ENCODE data around the gene CDK4.

CDK4 gene

DNA sequence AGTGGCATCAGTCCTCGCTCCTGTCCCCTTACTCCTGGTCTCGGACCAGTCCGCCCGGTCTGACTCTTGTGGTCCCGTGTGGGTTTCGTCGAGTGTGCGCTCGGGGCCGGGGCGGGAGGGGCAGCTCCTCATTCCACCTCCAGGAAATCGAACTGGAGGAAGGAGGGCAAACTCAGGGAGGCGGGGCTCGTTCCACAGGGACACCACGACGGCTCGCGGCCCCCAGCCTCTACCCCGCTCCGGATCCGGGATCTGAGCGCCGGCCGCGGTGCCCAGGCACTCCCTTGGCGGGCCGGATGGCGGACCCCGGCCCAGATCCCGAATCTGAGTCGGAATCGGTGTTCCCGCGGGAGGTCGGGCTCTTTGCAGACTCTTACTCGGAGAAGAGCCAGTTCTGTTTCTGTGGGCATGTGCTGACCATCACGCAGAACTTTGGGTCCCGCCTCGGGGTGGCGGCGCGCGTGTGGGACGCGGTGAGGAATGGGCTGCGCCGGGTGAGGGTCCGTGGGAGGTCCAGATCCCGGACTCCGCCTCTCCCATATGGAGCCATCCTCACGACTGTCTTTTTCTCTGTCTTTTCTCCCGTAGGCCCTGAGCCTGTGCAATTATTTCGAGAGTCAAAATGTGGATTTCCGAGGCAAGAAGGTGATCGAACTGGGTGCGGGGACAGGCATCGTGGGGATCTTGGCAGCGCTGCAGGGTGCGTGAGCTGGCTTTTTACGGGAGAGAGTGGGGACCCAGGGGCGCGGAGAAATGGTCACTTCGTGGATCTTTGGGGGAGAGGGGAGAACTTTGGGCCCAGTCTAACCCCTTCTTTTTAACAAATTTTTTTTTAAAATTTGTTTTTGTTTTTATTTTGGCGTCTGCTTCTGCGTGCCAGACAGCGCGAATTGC lies 20.6 kb upstream of the CDK4 start, which contains the start of gene EEF1AKMT3:
EEF1AKMT3 (plus strand) TSS at position 186 of the 894 bp plus-strand sequence; CDS start at position 297, 111 bp downstream.
- no peak for DNase-seq (ENCODE audit: low read depth in 2 of 2, low spot score in 1 of 2)

DNA sequence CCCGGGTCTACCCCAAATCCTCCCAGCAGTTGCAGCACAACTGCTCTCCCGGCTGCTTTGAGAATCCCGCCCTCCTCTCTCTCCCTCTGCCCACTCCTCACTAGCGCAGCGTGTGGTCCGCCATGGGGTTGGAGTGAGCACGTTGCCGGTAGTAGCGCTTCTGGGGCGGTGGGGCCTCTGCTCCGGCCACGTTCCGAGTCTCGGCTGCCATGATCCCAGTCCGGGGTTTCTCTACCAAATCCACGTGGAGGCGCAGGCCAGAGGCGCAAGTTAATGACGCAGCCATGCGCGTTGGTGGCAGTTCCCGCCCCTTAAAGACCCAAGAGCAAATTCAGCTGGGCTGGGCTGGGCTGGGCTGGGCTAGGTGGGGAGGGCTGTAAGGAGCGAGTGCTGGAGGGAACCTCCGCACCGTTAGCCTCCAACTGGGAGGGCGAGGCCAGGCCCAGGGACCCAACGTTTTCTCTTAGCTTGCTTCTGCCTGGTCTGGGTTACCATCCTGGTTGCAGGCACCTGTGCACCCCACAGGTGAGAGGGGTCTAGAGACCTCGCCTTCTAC lies 19.8 kb upstream of the CDK4 start, which contains the start of gene METTL1:
METTL1 (minus strand) TSS at position 233 of the 556 bp plus-strand sequence; CDS start at position 211, 22 bp downstream.
- peak; percentile 73 to 77 for DNase-seq (ENCODE audit: low read depth in 2 of 2, low spot score in 1 of 2)

DNA sequence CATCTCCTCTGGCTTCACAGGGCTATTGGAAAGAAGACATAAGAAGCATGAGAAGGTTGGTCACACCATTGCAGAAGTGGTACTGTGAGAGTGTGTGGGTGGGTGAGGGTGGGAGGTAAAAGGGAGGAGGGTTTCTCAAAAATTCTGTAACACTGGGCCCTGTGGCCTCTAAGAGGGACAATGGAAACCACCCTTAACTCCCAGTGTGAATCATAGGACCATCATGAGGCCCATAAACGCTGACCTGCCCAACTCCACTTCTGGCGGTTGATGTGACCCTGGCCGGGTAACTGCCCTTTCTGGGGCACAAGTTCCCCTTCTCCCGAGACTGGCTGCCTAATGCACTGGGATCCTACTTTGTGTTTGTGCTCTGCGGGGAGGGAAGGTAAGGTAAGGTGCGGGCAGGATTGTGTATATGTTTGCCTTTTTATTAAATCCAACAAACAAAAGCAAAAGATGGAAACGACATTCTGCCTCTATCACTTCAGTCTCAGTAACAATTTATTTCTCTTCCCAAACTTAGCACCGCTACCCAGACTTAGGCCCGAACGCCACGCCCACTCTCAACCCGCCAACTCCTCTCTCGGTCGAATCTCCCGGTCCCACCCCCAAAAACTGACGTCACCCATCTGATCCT lies 19.2 kb upstream of the CDK4 start:
- DNase-seq (ENCODE audit: low read depth in 2 of 2, low spot score in 1 of 2) = peak in 1 of 2 donors; percentile 62

DNA sequence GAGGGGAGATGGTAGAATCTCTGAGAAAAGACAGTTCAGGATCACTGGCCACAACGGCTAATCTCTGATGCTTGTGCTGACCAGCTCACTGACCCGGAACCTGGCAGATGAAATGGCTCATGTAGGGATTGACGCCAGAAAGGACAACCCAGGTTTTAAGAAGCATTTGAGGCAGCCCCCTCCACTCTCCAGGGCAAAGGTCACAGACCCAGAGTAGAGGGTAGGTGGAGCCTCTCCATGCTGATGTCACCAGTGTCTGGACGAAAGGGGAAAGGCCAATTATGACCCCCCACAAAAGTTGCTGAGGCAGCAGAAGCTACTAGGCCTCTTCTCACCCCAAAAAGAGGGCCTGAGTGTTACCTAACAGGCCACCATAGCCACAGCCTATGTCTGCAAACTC lies 18.6 kb upstream of the CDK4 start:
- no peak for DNase-seq (ENCODE audit: low read depth in 2 of 2, low spot score in 1 of 2)

DNA sequence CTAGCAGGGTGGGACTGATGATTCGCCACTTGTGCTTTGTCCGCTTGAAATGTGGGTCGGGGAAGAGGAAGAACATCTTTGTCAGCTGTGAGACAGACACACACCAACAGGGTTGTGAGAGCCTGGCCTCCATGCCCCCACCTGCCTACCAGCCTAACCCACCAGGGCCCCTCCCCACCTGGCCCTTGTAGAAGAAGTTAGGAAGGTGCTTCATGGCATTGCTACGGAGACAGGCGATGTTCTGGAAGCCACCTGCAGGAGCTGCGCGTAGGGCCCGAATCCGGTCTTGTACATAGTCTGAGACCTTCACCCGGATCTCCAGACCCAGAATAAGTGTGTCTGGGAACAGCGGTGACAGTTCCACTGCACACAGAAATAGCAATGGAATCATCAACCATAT lies 17.5 kb upstream of the CDK4 start:
- no peak for DNase-seq (ENCODE audit: low read depth in 2 of 2, low spot score in 1 of 2)

DNA sequence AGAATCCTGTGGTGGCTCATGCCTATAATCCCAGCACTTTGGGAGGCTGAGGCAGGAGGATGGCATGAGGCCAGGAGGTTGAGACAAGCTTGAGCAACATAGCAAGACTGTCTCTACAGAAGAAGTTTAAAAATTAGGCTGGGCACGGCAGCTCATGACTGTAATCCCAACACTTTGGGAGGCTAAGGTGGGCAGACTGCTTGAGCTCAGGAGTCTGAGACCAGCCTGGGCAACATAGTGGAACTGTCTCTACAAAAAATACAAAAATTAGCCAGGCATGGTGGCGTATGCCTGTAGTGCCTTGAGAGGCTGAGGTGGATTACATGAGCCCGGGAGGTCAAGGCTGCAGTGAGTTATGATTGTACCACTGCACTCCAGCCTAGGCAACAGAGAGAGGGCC lies 15.8 kb upstream of the CDK4 start:
- DNase-seq (ENCODE audit: low read depth in 2 of 2, low spot score in 1 of 2) = no peak

DNA sequence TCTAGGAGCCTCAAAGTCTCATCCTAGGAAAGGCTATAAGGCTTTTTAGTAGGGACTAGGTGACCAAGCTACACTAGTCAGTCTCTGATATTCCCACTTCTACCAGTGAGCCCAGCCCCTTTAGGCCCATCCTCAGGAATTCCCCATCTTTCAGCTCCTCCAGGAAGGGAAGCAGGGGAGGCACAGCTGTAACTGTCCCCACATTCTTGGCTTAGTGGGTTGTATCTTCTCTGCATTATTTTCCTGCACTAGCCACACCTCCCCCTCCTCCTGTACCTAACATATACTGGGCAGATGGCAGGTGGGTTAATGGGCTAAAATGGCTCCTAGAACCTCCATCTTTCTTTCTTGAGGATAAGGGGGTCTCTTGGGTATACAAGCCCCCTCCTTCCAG lies 15.2 kb upstream of the CDK4 start:
- DNase-seq (ENCODE audit: low read depth in 2 of 2, low spot score in 1 of 2) = no peak

DNA sequence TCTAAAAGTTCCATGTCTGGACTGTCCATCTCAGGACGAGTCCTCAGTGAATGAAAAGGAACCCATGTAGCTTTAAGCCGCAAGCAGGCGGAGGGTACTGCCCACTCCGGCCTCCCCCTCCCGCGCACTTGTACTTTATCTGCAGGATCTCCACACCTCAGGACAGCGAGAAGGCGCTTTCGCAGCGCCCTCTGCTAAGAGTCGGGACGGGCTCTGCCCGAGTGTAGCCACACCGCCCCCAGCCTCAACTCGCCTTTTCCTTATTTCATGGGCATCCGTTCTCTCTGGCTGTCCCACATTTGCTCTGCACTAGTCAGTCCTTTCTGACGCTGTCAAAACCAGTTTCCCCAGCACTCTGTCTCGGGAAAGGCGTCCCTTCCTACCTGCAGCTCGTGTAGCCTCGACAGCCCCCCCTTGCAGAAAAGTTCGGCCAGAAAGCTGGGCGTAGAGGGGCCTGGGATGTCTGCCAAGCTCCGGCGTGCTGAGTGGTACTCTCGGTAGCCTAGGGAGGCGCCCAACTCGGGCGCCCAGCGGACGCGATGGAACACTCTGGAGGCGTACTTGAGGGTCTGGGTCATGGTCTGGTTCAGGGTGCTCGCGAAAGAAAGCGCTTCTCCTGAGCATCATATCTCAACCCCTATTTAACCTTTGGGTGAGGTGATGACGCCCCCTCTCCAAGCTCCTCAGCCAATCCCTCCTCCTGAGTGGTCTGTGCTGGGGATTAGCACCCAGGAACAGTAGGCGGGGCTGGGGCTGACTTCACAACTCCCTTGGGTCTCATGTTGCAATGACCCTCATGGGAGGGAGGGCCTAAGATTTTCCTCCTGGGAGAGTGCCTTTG lies 14.6 kb upstream of the CDK4 start, which contains the start of gene CYP27B1:
CYP27B1 (minus strand) TSS at position 615 of the 841 bp plus-strand sequence; CDS start at position 578, 37 bp downstream.
- DNase-seq (ENCODE audit: low read depth in 2 of 2, low spot score in 1 of 2) = no peak

DNA sequence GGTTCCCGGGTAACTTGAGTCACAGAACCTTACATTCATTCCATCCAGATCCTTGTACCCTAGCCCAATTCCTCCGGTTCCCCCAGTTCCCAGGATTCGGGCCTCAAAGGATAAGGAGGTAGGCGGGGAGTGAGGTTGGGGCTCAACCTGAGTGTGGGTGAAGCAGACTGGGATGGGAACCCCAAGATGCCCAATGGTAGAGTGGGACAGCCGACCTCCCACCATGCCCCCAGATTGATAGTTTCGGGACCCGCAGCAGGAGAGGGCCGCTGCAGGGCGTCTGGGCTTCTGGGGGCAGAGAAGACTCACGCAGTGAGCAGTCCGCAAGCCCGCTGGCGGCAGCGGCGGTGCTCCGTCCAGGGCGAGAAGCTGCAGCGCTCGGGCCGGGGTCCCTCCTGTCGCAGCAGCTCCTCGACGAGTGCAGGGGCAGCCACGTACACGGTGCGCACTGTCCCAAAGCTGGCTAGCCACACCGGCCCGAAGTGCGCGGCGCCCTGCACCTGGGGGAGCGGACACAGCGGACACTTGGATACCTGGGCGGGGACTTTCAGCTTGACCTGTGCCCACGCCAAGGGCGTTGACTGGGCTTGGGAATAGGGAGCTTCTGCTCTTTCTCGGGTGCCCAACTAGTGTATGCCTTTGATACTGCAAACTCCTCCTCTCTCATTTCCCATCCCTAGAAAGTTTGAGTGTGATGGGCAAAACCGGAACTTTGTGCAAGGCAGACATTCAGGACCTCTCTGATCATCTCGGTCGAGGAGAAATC lies 13.8 kb upstream of the CDK4 start:
- DNase-seq (ENCODE audit: low read depth in 2 of 2, low spot score in 1 of 2) = no peak

DNA sequence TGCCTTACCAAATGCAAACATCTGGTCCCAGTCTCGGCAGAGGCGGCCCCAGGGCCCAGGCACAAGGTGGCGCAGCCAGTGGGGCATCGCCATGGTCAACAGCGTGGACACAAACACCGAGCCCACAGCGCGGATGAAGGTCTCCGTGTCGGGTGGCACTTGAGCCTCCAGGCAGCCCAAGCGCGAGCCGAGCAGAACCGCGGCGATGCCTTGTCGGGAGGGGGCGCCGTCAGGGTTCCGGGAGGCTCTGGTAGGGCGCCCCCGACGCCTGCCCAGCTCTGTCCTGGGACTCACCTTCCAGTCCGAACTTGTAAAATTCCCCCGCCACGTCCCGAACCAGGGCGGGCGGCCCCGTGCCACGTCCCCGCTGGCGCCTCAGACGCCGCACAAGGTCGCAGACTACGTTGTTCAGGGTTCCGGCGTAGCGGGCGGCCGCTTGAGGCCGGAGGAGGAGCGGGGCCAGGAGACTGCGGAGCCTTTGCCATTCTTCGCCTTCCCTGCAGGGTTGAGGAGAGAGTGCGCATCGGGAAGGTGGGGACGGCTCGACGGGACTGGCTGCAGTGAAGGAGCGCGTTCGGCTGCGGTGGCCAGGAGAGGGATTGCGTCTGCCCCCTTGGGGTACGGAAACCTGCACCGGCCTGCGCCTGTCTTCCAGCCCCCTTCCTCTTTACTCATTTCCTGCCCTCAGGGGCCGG lies 13.0 kb upstream of the CDK4 start:
- no peak for DNase-seq (ENCODE audit: low read depth in 2 of 2, low spot score in 1 of 2)

DNA sequence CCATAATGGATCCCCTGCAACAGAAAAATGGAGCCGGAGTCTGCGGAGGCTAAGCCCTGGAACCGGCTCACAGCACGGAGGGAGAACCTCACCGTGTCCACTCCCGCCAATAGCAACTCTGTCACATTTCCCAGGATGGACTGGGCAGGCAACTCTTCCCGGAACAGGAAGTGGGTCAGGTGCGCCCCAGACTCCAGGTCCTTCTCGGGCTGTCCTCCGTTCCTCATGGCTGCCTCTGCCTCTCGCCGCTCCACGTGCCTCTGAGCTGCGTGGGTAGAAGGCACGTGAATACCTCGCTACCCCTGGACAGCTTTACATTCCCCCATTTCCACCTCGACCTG lies 12.5 kb upstream of the CDK4 start:
- no peak for DNase-seq (ENCODE audit: low read depth in 2 of 2, low spot score in 1 of 2)

DNA sequence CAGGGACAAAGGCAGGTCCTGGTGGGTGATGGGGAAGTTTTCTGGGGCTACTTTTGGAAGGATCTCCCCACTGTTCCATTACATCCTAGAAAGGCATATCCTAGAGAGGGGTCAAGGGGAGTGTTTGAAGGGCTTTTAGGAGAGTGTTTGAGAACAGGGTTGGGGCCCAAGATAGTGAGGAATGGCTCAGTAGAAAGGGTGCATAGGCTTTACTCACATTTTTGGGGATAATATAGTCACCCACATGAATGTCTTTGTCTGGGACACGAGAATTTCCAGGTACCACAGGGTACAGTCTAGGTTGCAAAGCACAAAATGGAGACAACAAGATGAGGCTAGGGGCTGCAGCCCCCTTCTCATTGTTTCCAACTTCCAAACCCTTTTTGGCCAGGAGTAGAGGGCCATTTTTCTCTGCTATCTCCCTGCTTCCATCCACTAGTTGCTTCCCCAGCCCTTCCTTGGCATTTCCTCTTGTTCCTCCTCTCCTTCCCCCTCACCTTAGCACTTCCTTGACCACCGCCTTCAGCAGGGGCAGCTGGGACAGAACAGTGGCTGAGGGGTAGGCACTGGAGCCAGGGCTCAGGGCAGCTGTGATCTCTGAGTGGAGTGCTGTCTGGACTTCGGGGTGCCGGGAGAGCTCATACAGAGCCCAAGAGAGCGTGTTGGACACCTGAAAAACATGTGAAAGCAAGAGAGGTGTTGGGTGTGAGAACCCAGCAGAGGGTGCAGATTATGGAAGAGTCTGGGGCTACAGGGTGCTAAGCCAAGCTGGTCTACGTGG lies 12.0 kb upstream of the CDK4 start:
- DNase-seq (ENCODE audit: low read depth in 2 of 2, low spot score in 1 of 2) = no peak

DNA sequence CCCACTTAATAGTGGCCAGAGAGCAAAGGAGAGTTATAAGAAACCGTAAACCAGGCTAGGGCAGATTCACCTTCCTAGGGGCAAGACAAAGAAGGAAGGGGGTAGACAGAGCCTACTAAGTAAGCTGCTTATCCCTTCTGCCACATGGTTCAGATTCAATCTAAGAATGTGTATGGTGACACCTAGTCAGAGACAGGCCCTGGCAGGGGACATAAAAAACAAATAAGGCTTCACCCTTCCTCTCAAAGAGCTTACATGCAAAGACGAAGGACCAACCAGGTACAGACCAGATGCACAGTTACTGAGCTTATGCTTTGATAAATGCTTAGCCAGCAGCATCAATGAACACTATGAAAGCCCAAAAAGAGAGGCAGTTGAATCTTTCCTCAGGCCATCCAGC lies 10.4 kb upstream of the CDK4 start:
- DNase-seq (ENCODE audit: low read depth in 2 of 2, low spot score in 1 of 2) = no peak

DNA sequence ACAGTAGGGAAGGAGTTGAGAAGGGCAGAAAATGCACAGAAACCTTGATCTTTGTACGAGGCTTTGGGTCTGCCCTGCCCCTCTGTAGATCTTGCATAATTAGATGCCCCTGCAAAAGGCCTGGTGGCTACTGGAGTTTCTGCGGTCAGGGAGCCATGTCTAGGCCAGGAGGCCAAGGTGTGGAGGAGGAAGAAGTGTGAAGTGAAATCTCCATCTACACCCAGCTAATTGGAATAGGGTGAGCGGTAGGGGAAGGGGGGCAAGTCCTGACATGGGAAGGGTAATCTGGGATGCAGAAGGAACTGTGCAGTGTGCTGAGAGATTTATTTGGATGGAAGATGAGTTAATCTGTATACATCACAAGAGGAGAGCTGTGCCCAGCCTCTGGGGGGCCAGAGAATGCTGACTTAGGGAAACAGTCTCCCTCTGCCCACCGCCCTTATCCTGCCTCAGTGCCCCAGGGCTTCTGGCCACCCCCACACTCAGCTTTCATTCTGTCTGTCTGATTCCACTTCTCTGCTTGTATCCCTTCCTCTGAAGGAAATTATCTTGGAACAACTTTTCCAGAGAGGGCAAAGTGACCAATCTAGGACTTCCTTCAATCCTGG lies 9.4 kb upstream of the CDK4 start:
- DNase-seq (ENCODE audit: low read depth in 2 of 2, low spot score in 1 of 2) = no peak

DNA sequence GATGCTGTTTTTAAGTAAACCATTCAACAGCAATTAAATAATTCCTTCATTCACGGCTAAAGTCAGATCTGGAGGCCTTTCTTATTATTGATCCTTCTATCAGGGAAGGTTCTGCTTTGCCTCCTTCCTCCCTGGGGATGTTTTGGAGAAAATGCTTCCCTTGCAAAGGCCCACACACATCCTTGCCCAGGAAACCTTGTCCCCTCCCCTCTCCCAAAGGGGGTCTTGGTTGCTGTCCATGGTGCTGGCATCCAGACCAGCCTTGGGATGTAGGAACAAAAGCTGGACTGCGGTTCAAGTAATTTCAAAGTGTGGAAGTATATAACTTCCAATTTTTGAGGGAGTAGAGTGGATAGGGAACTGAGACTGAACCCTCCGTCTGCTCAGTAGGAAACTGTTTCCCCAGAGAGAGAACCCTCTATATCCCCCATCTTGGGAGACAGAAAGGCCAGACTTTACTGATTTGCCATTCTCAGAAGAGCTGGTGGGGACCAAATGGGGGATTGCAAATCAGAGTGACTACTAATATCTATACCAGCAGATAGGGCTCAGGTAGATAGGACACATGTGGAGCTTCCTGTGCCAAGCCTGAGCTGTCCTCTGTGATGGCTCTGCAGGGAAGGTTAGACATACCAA lies 8.4 kb upstream of the CDK4 start:
- no peak for DNase-seq (ENCODE audit: low read depth in 2 of 2, low spot score in 1 of 2)

DNA sequence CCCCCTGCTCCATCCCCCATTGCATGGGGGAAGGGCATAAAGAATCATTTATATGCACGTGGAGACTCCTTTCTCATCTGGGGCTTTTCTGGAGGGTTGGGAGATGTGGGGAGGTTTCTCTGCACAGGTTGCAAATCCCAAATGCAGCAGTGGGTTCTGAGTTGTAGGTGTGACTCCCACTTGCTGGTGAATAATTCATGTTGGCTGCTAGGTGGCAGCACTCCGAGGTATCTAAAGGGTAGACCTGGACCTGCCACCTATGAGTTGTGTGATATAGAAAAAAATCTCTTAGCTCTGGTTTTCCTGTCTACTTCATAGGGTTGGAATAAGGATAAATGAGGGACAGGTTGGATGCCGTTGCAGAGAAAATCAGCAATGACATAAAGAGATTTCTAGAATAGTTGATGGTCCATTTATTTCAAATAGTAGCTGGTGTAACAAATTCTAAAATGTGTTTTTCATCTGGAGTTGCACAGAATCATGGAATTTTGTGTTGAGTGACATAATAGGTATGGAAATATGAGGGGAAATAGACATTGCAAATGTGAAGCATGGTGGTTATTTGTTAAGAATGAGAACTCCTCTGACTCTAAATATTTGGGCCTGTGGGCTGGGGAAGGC lies 7.4 kb upstream of the CDK4 start:
- no peak for DNase-seq (ENCODE audit: low read depth in 2 of 2, low spot score in 1 of 2)

DNA sequence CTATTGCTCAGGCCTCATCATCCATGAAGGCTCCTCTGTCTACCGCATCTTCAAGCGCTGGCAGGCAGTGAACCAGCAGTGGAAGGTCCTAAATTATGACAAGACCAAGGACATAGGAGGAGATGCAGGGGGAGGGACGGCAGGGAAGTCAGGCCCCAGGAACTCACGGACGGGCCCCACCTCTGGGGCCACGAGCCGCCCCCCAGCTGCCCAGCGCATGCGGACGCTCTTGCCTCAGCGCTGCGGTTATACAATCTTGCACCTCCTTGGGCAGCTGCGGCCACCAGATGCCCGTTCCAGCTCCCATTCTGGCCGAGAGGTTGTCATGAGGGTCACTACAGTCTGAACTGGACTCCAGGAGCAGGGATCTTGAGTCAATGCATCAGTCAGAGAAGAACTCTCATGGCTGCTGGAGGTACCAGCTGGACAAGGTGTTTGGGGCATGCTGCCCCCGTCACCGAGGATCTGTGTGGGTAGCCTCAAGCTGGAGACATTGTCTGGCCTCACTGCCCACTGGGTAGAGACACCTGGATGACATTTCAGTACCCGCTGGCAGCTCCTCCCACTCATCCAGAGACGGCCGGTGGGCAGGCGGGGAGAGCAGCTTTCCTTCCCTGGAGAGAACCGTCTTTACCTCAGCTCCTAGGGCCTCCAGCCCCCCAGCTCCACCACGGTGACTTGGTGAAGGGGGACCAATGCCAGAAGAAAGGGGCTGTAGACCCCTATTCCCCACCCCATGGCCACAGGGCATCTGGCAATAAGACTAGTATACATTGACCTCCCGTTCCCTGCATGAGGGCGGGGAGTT lies 6.6 kb upstream of the CDK4 start:
- DNase-seq (ENCODE audit: low read depth in 2 of 2, low spot score in 1 of 2) = no peak
